ENCODE measurements around the gene PLAC1.

Gene PLAC1, protein sequence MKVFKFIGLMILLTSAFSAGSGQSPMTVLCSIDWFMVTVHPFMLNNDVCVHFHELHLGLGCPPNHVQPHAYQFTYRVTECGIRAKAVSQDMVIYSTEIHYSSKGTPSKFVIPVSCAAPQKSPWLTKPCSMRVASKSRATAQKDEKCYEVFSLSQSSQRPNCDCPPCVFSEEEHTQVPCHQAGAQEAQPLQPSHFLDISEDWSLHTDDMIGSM

DNA sequence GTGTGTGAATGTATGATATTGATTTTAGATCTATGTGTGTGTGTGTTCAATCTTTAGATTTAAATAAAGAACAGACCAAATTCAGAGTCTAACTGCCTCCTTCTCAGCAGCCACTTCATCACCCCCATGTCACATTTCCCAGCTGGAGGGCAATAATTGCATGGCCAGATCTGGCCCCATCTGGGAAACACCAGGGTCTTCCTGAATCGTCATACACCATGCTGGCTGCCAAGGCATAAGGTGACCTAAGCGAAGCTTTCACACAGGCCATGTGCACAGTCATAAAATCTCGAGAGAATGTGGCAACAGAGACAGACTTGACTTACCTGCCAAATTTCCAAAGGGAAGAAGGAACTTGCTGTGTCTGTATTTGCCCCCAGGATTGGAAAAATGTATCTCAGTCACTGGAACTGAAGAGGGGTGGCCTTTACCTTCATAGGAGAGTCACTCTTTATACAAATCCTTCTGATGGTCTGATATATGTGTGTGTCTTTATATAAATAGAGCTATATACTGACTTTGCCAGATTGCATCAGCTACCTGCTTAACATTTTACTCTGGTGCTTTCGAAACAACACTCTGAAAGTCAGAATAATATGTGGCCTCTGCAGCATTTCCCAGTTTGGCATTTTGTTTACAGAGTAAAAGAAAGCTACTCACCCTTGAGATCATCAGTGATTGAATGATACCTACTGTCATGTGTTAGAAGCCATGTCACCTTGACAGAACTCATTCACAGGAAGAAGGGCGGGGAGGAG is at the start of gene PLAC1:
TSS of gene PLAC1 (minus strand) at position 470 of the 758 bp plus-strand sequence. CDS start 91,789 bp downstream, outside the sequence.
- Histone ChIP-seq H3K36me3 (ENCODE audit: insufficient read depth, low read length) (no peaks in the 10 kb centered on the region), H3K9ac (ENCODE audit: low read depth, low read length) (no peak within 1 kb of the TSS), H3K4me1 (ENCODE audit: insufficient read depth, low read length) (peaks cover 7% of the 10 kb centered on the region; the same call in 1 of the 2 replicates), H3K9me3 (ENCODE audit: control insufficient read depth, insufficient read depth, low read length) (no peaks in the 10 kb centered on the region)

DNA sequence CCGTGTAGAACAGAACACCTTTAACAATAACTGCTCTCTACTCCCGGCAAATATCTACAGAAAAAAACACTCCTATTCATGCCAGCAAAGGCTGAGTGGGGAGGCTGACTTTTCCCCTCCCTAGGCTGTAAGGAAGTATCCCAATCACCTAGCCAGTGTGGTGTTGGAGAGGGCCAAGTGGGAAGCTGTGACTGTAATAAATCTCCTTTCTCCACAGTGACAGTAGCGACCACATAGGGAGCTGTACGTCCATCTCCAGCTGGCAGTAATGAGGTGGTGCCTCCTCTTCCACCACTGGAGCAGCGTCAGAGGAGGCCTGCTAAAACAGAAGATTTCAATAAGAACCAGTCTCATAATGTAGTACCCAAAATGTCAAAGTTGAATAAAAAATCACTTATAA is 47.9 kb upstream of the PLAC1 start:
- Histone ChIP-seq H3K36me3 (ENCODE audit: insufficient read depth, low read length) (no peaks in the 10 kb centered on the region), H3K4me1 (ENCODE audit: insufficient read depth, low read length) (peaks cover 3% of the 10 kb centered on the region; the same call in 1 of the 2 replicates)

DNA sequence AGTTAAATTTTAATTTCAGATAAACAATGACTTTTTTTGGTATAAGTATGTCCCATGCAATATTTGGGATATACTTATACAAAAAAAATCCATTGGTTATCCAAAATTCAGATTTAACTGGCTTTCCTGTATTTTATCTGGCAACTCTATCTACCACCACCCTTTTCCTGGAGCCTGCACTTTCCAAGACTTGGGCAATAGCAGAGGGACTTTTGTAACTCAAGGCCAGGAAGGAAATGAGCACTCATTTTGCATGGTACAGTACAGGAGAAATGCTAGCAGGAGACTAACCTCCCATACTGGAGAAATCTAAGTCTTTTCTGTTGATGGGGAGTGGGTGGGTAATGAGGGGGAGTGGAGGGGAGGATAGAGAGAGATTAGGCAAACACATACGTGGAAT is 37.7 kb upstream of the PLAC1 start:
- no peaks in the 10 kb centered on the region for H3K9me3 ChIP-seq (ENCODE audit: control insufficient read depth, insufficient read depth, low read length)
- H3K36me3 ChIP-seq (ENCODE audit: insufficient read depth, low read length) = no peaks in the 10 kb centered on the region
- H3K4me1 ChIP-seq (ENCODE audit: insufficient read depth, low read length) = peaks cover 15% of the 10 kb centered on the region
- no peak overlapping the region for H3K9ac ChIP-seq (ENCODE audit: low read depth, low read length)

More for the DNA sequence above, 47.9 kb upstream of the PLAC1 start:
- Histone ChIP-seq H3K9ac (ENCODE audit: low read depth, low read length) (no peak overlapping the region), H3K9me3 (ENCODE audit: control insufficient read depth, insufficient read depth, low read length) (no peaks in the 10 kb centered on the region)

DNA sequence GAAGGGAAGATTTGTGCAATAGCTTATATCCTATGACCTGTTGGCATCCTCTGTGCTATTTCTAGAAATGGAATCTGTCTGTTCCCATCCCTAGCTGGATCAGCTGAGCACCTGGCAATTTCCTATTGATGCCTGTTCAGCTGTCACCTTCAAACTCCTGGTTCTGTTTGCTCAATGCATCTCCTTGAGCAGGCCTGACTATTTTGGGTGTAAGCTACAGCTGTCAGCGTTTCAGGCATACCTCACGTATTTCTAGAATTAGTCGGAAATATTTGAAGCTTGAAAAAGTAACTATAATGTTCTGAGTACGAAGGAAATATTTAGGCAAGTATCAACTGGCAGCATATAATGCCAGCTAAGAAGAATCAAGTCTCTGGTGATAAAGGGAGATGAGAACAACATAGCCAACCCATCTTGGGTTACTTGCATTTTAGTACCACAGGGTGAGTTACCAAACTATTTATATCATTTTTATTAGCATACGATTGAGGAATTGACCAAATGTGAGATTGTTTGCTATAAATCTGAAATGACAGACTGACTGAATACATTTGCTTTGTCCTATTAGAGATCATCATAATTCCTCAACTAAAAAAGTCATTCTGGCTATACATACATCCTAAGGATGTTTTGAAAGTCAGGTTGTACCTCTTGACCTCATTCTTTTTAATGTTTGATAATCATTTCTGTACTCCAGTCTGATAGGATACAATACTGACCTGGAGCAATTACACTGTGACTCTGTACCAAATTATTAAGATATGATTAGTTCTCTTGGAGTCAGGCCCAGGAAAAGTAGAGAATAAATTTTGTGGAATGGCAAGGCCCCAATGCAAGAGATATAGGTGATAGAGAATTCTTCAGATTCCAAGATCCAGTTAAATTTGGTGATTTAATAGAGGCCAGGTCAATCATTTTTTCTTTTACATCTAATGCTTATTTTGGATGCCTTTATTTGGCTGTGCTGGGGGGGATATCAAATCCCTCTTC is 36.4 kb upstream of the PLAC1 start:
- Histone ChIP-seq H3K9ac (ENCODE audit: low read depth, low read length) (no peak overlapping the region), H3K36me3 (ENCODE audit: insufficient read depth, low read length) (no peaks in the 10 kb centered on the region), H3K4me1 (ENCODE audit: insufficient read depth, low read length) (peaks cover 15% of the 10 kb centered on the region), H3K9me3 (ENCODE audit: control insufficient read depth, insufficient read depth, low read length) (no peaks in the 10 kb centered on the region)

DNA sequence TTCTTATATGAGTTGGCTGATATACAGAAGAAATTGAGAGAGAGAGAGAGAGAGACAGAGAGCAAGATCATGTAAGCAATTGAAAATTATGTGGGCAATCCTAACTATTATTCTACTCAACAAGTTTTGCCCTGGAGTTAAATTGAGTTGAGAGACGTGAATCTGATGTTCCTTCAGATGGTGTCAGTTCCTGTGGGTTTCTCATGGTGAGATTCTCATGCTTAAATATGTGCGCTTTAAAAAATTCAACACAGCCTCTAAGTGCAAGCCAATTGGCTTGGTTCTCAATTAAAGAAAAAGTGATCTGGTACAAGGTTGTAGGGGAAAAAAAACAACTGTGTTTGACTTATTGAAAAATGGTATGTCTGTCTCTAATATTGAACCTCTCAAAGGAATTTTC is 35.4 kb upstream of the PLAC1 start:
- H3K9me3 ChIP-seq (ENCODE audit: control insufficient read depth, insufficient read depth, low read length) = no peaks in the 10 kb centered on the region
- H3K4me1 ChIP-seq (ENCODE audit: insufficient read depth, low read length) = peaks cover 18% of the 10 kb centered on the region
- H3K9ac ChIP-seq (ENCODE audit: low read depth, low read length) = no peak overlapping the region
- H3K36me3 ChIP-seq (ENCODE audit: insufficient read depth, low read length) = no peaks in the 10 kb centered on the region

DNA sequence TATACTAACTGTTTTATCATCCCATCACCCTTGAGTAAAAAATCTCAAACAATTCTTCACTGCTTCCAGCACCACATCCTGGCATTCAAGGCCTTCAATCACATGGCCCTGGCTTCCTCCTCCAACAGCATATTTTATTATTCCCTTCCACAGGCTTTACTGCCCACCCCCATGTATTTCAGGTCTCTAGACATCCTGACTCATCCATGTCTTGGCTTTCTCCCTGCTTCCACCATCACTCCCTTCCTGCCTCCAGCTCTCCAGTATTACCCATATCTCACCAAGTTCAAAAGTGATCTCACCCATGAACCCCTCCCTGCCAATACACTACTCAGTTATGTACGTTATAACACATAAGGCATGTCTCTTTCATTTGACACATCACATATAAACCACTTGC is 34.7 kb upstream of the PLAC1 start:
- peaks cover 20% of the 10 kb centered on the region for H3K4me1 ChIP-seq (ENCODE audit: insufficient read depth, low read length)

DNA sequence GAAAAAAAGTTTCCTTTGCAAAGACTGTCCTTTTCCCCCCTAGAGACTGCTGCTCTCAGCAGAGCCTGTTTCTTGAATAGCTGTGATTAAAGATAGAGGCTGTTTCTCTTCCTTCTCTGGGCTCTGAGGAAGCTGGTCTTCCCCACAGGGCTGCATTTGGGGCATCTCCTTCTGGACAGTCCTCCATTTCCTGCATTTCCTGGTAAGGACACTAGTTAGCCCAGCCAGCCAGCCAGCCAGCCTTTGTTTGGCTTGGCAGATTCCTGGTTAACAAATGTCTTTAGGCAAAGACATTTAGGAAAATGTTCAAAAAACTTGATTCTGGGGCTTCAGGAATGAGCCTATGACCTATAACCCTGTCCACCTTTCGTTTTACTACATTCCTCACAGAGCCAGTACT is 34.0 kb upstream of the PLAC1 start:
- Histone ChIP-seq H3K4me1 (ENCODE audit: insufficient read depth, low read length) (peaks cover 20% of the 10 kb centered on the region), H3K9ac (ENCODE audit: low read depth, low read length) (no peak overlapping the region), H3K9me3 (ENCODE audit: control insufficient read depth, insufficient read depth, low read length) (no peaks in the 10 kb centered on the region), H3K36me3 (ENCODE audit: insufficient read depth, low read length) (no peaks in the 10 kb centered on the region)

More for the DNA sequence above, 34.7 kb upstream of the PLAC1 start:
- Histone ChIP-seq H3K36me3 (ENCODE audit: insufficient read depth, low read length) (no peaks in the 10 kb centered on the region), H3K9me3 (ENCODE audit: control insufficient read depth, insufficient read depth, low read length) (no peaks in the 10 kb centered on the region), H3K9ac (ENCODE audit: low read depth, low read length) (no peak overlapping the region)

DNA sequence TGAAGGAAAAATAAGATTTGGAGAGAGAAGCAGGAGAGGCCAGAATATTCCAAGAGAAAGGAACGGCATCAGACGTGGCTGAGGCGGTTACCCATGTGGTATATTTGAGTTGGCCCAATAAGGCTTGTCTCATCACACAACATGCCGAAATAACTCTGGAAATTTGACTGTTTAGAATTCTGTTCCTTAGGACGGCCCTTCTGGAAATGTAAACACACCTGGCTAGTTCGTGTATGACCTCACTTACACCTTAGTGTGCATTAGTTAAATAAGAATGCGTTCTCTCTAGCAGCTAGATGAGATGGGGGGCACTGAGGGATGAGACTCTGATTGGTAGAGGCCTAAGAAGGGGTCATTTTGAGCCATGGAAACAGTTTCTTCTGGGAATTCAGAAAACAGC is 33.2 kb upstream of the PLAC1 start:
- Histone ChIP-seq H3K4me1 (ENCODE audit: insufficient read depth, low read length) (peaks cover 20% of the 10 kb centered on the region), H3K9ac (ENCODE audit: low read depth, low read length) (no peak overlapping the region), H3K36me3 (ENCODE audit: insufficient read depth, low read length) (no peaks in the 10 kb centered on the region), H3K9me3 (ENCODE audit: control insufficient read depth, insufficient read depth, low read length) (no peaks in the 10 kb centered on the region)

DNA sequence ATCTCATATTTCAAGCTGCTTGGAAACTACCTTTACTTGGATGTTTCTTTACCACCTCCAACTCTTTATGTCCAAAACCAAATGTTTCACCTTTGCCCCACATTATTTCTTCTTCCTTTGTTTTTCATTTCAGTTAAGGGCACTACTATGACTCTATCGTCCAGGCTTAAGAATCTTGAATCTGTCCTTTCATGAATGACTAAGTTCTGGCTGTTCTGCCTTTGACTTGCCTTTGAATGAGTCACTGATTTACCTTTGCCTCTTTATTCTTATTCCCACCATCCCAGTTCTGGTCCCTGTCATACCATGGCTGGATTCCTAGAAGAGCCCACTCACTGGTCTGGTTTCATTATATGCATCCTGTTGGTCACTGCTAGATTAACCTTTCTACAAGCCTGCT is 30.6 kb upstream of the PLAC1 start:
- H3K9me3 ChIP-seq (ENCODE audit: control insufficient read depth, insufficient read depth, low read length) = no peaks in the 10 kb centered on the region
- peaks cover 15% of the 10 kb centered on the region for H3K4me1 ChIP-seq (ENCODE audit: insufficient read depth, low read length)
- no peaks in the 10 kb centered on the region for H3K36me3 ChIP-seq (ENCODE audit: insufficient read depth, low read length)
- no peak overlapping the region for H3K9ac ChIP-seq (ENCODE audit: low read depth, low read length)

DNA sequence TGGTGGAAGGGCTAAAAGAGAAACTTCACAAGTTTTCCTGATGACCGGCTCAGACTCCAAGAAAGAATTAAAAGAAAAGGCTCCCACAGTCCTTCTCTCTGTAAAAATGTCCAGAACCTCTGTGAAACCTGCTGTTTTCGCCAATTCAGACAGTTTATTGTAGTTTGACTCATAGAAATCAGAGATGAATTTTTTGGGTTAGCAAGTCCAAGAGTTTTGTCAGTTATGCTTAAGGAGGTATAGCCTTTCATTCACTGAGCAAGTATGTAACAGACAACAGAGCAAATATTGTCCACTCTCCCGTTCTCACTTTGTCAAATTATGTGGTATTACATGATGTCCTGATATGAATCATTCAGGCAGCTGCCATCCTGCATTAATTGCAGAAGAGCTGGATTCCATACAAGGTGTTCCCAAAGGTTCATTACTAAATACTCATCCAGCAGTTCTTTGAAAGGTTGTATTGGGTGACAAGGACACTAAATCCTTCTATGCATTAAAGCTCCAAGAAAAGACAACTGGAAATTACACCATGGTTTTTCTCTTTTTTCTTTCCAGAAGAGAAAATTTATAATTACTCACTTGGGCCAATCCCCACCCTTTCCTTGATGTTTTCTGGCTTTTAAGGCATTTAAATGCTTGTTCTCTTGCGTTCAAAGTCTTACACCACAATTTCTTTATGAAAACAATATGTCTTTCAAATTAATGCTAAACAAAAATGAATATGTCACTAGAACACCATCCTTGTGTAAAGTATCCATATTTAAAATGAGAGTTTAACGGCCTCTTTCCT is 30.0 kb upstream of the PLAC1 start:
- no peaks in the 10 kb centered on the region for H3K9me3 ChIP-seq (ENCODE audit: control insufficient read depth, insufficient read depth, low read length)
- no peak overlapping the region for H3K9ac ChIP-seq (ENCODE audit: low read depth, low read length)
- no peaks in the 10 kb centered on the region for H3K36me3 ChIP-seq (ENCODE audit: insufficient read depth, low read length)
- peaks cover 15% of the 10 kb centered on the region for H3K4me1 ChIP-seq (ENCODE audit: insufficient read depth, low read length)

DNA sequence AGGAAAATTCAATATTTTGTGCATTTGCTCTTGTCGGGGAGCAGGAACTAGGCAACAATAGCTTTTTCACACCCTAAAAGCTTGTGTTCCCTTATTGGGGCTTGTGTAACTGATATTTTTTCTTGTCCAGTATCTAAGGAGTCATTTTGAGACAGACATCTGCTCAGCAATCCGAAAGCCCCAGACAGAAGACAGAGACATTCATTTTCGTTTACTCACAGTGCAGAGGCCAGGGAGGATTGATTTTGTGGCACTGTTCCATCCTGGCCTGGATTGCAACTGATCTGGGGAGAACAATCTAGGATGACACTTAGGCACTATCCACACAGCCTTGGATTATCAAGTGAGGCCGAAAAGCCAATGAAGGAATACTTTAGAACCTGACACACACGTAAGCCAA is 27.4 kb upstream of the PLAC1 start:
- Histone ChIP-seq H3K36me3 (ENCODE audit: insufficient read depth, low read length) (no peaks in the 10 kb centered on the region), H3K9ac (ENCODE audit: low read depth, low read length) (no peak overlapping the region), H3K9me3 (ENCODE audit: control insufficient read depth, insufficient read depth, low read length) (no peaks in the 10 kb centered on the region), H3K4me1 (ENCODE audit: insufficient read depth, low read length) (peaks cover 5% of the 10 kb centered on the region)

DNA sequence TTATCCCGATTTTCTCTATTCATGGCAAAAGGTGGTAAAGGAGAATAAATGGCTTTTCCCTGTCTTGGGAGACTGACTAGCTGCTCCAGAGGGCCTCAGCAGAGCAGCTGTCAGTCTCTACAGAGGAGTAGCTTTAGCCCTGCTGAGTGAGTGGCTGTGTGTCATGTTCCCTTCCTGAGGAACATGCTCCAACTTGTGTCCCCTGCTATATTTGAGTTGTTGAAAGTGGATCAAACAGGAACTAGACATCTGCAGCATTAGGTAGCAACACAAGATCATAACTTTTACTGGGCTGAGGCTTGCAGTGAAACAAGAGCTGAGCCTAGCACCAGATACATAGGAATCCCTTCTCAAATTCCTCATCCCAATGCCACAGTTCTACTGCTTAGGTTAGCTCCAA is 26.7 kb upstream of the PLAC1 start:
- H3K4me1 ChIP-seq (ENCODE audit: insufficient read depth, low read length) = peaks cover 5% of the 10 kb centered on the region
- no peak overlapping the region for H3K9ac ChIP-seq (ENCODE audit: low read depth, low read length)
- H3K9me3 ChIP-seq (ENCODE audit: control insufficient read depth, insufficient read depth, low read length) = no peaks in the 10 kb centered on the region
- no peaks in the 10 kb centered on the region for H3K36me3 ChIP-seq (ENCODE audit: insufficient read depth, low read length)

DNA sequence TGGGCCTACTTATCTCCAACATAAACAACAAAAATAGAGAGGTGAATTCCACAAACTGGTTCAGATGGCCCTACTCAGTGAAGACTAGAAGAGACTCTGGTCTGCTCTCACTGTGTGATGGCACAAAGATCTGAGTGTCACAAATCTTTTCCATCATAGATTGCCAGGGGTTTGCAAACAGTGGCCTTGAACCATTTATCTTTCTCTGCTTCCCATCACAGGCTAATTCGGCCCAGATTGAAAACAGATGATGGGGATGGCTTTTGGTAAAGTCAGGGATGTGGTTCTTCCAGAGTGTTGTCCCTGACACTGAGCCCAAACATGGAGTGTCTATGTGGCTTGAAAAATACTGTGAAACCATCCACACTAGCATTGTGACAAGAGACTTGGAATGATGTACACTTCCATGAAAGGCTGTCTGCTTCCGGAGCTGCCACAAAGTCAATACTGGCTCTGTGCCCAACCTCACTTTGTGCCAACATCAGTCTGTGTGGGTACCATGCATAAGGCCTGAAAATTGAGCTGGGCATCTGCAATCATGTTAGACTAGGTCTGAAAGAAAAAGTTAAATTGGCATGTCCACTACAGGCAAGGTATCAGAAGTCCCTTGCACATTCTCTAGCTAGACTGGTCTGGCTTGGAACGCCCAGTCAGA is 25.2 kb upstream of the PLAC1 start:
- no peaks in the 10 kb centered on the region for H3K36me3 ChIP-seq (ENCODE audit: insufficient read depth, low read length)
- H3K9me3 ChIP-seq (ENCODE audit: control insufficient read depth, insufficient read depth, low read length) = no peaks in the 10 kb centered on the region
- H3K9ac ChIP-seq (ENCODE audit: low read depth, low read length) = no peak overlapping the region
- peaks cover under 1% of the 10 kb centered on the region; the same call in 1 of the 2 replicates for H3K4me1 ChIP-seq (ENCODE audit: insufficient read depth, low read length)

Data from ES-I3 (cell line).